Measurements from ENCODE around the gene TMEM170B.
A peak's percentile ranks its signal among the peaks of the same experiment; 100 is the strongest.

TMEM170B gene

DNA sequence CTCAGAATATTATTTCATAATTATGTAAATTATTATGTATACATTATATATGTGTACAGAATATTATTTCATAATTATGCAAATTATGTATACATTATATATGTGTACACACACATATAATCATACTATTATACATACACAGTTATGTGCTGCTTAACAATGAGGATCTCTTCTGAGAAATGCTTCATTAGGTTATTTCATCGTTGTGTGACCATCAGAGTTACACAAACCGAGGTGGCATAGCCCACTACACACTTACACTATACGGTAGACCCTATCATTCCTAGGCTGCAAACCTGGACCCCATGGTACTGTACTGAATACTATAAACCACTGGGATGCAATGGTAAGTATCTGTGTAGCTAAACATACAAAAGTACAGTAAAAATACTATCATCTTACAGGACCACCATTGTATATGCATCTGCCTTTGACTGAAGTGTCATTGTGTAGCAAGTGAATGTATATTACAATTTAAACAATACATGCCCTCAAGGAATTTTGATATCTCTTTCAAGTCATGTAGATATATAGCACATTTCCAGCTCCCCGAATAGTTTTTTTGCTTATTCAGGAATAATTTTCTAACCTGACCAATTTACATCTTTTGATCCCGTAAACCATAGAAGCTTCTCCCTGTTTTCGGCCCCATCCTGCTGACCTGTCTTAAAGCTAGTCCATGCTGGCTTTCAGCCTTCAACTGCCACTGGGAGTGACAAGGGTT, 71.2 kb downstream of the TMEM170B start:
- no peak overlapping the region for H3K4me3 ChIP-seq (replicated peaks in 1 of 2; ENCODE audit: low read depth in 2 of 2, low read length in 2 of 2)
- TF ChIP-seq CTCF (IDR thresholded peaks at IDR 0.05; ENCODE audit: low read depth, low read length), result no peak
- no peak for DNase-seq (ENCODE audit: low read depth in 2 of 2)

DNA sequence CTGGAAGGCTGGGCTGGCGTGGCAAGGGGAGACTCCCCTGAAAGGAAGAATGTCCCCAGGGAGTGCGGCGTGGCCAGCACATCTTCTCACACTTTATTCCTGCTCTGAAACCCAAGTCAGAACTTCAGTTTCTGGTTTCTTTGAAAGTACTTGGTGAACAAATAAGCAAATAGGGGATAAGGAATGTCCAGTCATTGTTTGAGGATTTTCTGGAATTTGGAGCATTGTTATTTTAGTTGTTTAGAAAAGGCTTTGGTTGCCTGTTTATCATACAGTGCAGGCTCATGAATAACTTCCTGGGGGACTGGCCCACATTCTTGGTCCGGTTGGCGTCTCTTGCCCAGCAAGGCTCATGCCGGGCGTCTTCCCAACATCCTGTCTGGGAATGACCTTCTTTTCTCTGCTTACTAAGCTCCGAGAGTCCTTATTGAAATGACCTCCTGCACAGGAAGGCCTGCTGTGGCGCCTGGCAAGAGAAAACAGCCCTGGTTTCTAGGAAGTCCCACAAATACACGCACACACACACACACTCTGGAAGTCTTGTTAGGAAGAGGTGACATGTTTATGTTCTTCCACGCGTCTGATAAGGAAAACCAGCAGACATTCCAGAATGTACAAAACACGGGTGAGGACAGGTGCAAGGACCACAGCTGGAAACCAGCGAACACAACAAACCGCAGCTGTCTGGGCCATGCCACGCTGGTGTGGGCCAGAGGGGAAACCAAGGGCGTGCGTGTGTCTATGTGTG, 71.9 kb downstream of the TMEM170B start:
- no peak overlapping the region for H3K4me3 ChIP-seq (replicated peaks in 1 of 2; ENCODE audit: low read depth in 2 of 2, low read length in 2 of 2)
- DNase-seq (ENCODE audit: low read depth in 2 of 2), result peak; percentile 96 to 98
- no peak for TF ChIP-seq CTCF (IDR thresholded peaks at IDR 0.05; ENCODE audit: low read depth, low read length)

DNA sequence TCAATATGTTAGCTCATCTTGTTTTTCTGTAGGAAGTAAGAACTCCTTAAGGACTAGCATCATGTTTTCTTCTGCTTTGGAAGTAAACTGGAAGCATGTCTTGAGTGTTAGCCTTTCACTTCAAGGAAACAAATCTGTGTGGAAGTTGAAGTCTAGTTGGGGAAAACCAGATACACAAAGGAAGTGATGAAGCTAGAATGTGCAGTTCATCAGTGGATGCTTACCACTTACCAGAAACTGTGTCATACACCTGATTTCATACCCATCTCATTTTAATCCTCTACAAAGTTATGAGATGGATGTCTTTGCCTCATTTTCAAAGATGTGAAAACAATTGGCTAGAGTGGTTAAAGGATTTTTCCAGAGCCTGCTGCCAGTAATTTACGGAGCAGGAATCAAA, 75.8 kb downstream of the TMEM170B start:
- DNase-seq (ENCODE audit: low read depth in 2 of 2), result peak in 1 of 2 donors; percentile 14
- TF ChIP-seq CTCF (IDR thresholded peaks at IDR 0.05; ENCODE audit: low read depth, low read length), result no peak
- no peak overlapping the region for H3K4me3 ChIP-seq (replicated peaks in 1 of 2; ENCODE audit: low read depth in 2 of 2, low read length in 2 of 2)

DNA sequence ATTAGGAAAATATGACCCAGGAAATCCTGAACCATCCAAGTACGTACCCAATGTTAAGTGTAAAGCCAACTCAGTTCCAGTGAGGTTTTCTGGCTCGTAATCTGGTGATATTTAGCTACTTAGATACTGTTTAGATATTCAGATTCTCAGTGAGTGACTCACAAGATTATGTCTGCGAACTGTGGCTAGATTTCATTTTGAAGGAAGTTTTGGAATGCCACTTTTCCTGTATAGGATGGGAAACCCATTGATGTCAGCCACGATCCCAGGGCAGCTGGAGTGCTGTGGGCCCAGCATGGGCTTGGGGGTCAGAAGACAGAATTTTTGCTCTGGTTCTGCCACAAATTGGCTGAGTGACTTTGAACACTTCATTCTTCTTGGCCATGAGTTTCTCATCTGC, 76.3 kb downstream of the TMEM170B start:
- H3K4me3 ChIP-seq (replicated peaks in 1 of 2; ENCODE audit: low read depth in 2 of 2, low read length in 2 of 2), result no peak overlapping the region
- no peak for TF ChIP-seq CTCF (IDR thresholded peaks at IDR 0.05; ENCODE audit: low read depth, low read length)
- DNase-seq (ENCODE audit: low read depth in 2 of 2), result peak; percentile 81 to 87

DNA sequence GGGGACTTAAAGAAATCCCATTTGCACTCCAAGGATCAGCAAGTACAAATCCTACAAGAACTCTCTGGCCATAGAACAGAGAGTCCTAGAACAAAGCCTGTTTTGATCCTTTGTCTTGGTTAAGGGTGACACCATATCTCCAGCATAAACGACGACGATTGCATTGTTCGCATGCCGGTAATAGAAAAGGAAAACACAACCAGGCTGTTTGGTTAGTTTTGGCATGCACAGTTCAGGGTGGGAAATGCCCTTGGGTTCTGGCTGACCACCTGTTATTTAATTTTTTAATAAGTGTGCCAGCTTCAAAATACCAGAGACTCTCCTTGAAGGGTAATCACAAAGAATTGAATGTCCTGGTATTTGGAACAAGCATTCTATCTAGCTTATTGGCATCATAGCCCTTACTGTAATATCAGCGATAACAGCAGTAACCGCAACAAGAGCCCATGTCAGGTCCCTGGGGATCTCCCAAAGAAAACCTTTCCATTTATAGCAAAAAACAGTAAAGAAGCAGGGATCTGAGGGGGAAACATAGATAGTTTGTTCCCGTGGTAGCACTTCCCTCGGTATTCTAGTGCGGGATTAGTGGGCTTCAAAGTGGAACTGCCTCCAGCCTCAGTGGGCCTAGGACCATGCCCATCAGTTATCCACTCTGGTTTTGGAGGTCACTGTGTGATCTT, 77.1 kb downstream of the TMEM170B start:
- H3K4me3 ChIP-seq (replicated peaks in 1 of 2; ENCODE audit: low read depth in 2 of 2, low read length in 2 of 2), result no peak overlapping the region
- DNase-seq (ENCODE audit: low read depth in 2 of 2), result peak in 1 of 2 donors; percentile 66
- no peak for TF ChIP-seq CTCF (IDR thresholded peaks at IDR 0.05; ENCODE audit: low read depth, low read length)

DNA sequence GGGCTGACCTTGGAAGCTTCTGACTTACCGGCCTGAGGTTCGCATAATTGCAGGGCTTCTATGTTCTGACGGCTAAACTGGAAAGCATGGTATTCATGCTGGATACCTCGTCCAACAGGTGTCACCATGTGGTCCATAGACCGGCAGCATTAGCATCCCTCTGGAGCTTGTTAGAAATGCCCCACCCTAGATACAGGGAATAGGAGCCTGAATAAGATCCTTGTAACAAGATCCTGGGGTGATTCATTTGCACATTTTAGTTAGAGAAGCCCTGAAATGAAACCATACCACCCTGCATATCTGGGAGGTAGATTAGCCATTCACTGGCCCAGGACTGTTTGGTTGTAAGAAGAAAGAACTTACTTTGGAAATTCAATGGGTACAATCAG, 77.7 kb downstream of the TMEM170B start:
- TF ChIP-seq CTCF (IDR thresholded peaks at IDR 0.05; ENCODE audit: low read depth, low read length), result no peak
- no peak overlapping the region for H3K4me3 ChIP-seq (replicated peaks in 1 of 2; ENCODE audit: low read depth in 2 of 2, low read length in 2 of 2)
- DNase-seq (ENCODE audit: low read depth in 2 of 2), result peak in 1 of 2 donors; percentile 50
